Skeletal muscle satellite cell (primary cell): ENCODE measurements around the gene TELO2.

Experiments used
- H3K27me3 ChIP-seq: 2 replicates; pipeline ENCODE4 v1.7.0; 2013; ENCODE audit warnings: low read length; ENCODE audit not compliant: control insufficient read depth, insufficient read depth
- H3K36me3 ChIP-seq: 2 replicates; pipeline ENCODE4 v1.7.0; 2013; ENCODE audit warnings: mild to moderate bottlenecking, control low read depth, low read length; ENCODE audit not compliant: insufficient read depth
- H3K4me1 ChIP-seq: 2 replicates; pipeline ENCODE4 v1.7.0; 2013; ENCODE audit warnings: low read length; ENCODE audit not compliant: control insufficient read depth, insufficient read depth
- H3K4me2 ChIP-seq: 2 replicates; pipeline ENCODE4 v1.7.0; 2013; ENCODE audit warnings: mild to moderate bottlenecking, low read length
- H3K4me3 ChIP-seq: 2 replicates; pipeline ENCODE4 v1.7.0; 2013; ENCODE audit warnings: low read length
- H3K9ac ChIP-seq: 2 replicates; pipeline ENCODE4 v1.7.0; 2013; ENCODE audit warnings: mild to moderate bottlenecking, low read depth, low read length, moderate library complexity
- H3K9me3 ChIP-seq: replicated peaks from 2 replicates; pipeline ENCODE4 v1.7.0; 2013; ENCODE audit warnings: mild to moderate bottlenecking, control low read depth, low read length

The TELO2 gene

GRCh38 chr16:1538804-1539520 is 45.8 kb downstream of the TELO2 start:
- Histone ChIP-seq H3K9me3 (no peaks in the 10 kb centered on the region), H3K27me3 (no peaks in the 10 kb centered on the region), H3K4me2 (no peak overlapping the region), H3K9ac (no peak overlapping the region), H3K4me3 (no peak overlapping the region), H3K4me1 (peaks cover 5% of the 10 kb centered on the region), H3K36me3 (no peaks in the 10 kb centered on the region)

- Histone ChIP-seq H3K27me3 (no peaks in the 10 kb centered on the region), H3K36me3 (no peaks in the 10 kb centered on the region), H3K4me2 (no peak overlapping the region), H3K4me3 (no peak overlapping the region), H3K9me3 (no peaks in the 10 kb centered on the region), H3K9ac (no peak overlapping the region), H3K4me1 (peaks cover 5% of the 10 kb centered on the region)
These were observed 46.8 kb downstream of the TELO2 start for GRCh38 chr16:1539720-1540555.

GRCh38 chr16:1540556-1540855 is 47.3 kb downstream of the TELO2 start:
- no peaks in the 10 kb centered on the region for H3K36me3 ChIP-seq

GRCh38 chr16:1541293-1542165 is 48.4 kb downstream of the TELO2 start:
- Histone ChIP-seq H3K9ac (no peak overlapping the region), H3K27me3 (no peaks in the 10 kb centered on the region), H3K4me2 (no peak overlapping the region), H3K9me3 (no peaks in the 10 kb centered on the region), H3K4me1 (peaks cover 5% of the 10 kb centered on the region), H3K4me3 (no peak overlapping the region), H3K36me3 (no peaks in the 10 kb centered on the region)

More at GRCh38 chr16:1540556-1540855, 47.3 kb downstream of the TELO2 start:
- Histone ChIP-seq H3K4me1 (peaks cover 5% of the 10 kb centered on the region), H3K9me3 (no peaks in the 10 kb centered on the region), H3K4me3 (no peak overlapping the region), H3K4me2 (no peak overlapping the region), H3K9ac (no peak overlapping the region), H3K27me3 (no peaks in the 10 kb centered on the region)

GRCh38 chr16:1542166-1542500 is 49.0 kb downstream of the TELO2 start:
- peaks cover 5% of the 10 kb centered on the region for H3K4me1 ChIP-seq
- no peaks in the 10 kb centered on the region for H3K27me3 ChIP-seq
- H3K9ac ChIP-seq: no peak overlapping the region
- no peaks in the 10 kb centered on the region for H3K36me3 ChIP-seq
- no peak overlapping the region for H3K4me3 ChIP-seq
- H3K4me2 ChIP-seq: no peak overlapping the region
- H3K9me3 ChIP-seq: no peaks in the 10 kb centered on the region

GRCh38 chr16:1542533-1542932 is 49.4 kb downstream of the TELO2 start:
- peaks cover 5% of the 10 kb centered on the region for H3K4me1 ChIP-seq
- H3K36me3 ChIP-seq: no peaks in the 10 kb centered on the region
- H3K27me3 ChIP-seq: no peaks in the 10 kb centered on the region
- no peak overlapping the region for H3K4me2 ChIP-seq
- H3K9ac ChIP-seq: no peak overlapping the region
- no peak overlapping the region for H3K4me3 ChIP-seq
- H3K9me3 ChIP-seq: no peaks in the 10 kb centered on the region

GRCh38 chr16:1543085-1543896 is 50.1 kb downstream of the TELO2 start:
- Histone ChIP-seq H3K36me3 (no peaks in the 10 kb centered on the region), H3K4me1 (peaks cover 10% of the 10 kb centered on the region), H3K9me3 (no peaks in the 10 kb centered on the region), H3K9ac (no peak overlapping the region), H3K27me3 (no peaks in the 10 kb centered on the region), H3K4me2 (no peak overlapping the region), H3K4me3 (no peak overlapping the region)

GRCh38 chr16:1545044-1546040 is 52.2 kb downstream of the TELO2 start:
- H3K4me1 ChIP-seq: peaks cover 16% of the 10 kb centered on the region
- no peak overlapping the region for H3K4me3 ChIP-seq
- no peaks in the 10 kb centered on the region for H3K36me3 ChIP-seq
- H3K27me3 ChIP-seq: no peaks in the 10 kb centered on the region
- H3K9me3 ChIP-seq: no peaks in the 10 kb centered on the region
- no peak overlapping the region for H3K4me2 ChIP-seq
- H3K9ac ChIP-seq: no peak overlapping the region

GRCh38 chr16:1546430-1546829 is 53.3 kb downstream of the TELO2 start:
- Histone ChIP-seq H3K27me3 (no peaks in the 10 kb centered on the region), H3K4me1 (peaks cover 16% of the 10 kb centered on the region), H3K9me3 (no peaks in the 10 kb centered on the region), H3K9ac (no peak overlapping the region), H3K4me3 (no peak overlapping the region), H3K36me3 (no peaks in the 10 kb centered on the region), H3K4me2 (no peak overlapping the region)

- no peaks in the 10 kb centered on the region for H3K36me3 ChIP-seq
- H3K27me3 ChIP-seq: no peaks in the 10 kb centered on the region
- H3K4me1 ChIP-seq: peaks cover 15% of the 10 kb centered on the region
- H3K4me2 ChIP-seq: no peak overlapping the region
- no peak overlapping the region for H3K4me3 ChIP-seq
- H3K9me3 ChIP-seq: no peaks in the 10 kb centered on the region
- no peak overlapping the region for H3K9ac ChIP-seq
These were observed 55.1 kb downstream of the TELO2 start for GRCh38 chr16:1548233-1548632.
